OCI-LY3 (cell line): Measurements from ENCODE around the gene PITPNM3.

Source experiments
- CTCF ChIP-seq: fragments of 200-600, 300-600 bp; sonication (generic); IDR thresholded peaks from 2 replicates; pipeline ENCODE4 v1.5.1; 2014; ENCODE audit warnings: antibody characterized with exemption, low read length, low read depth
- EZH2phosphoT487 ChIP-seq: fragments of 200-600 bp; shearing (Covaris generic); IDR thresholded peaks from 2 replicates; pipeline ENCODE4 v1.6.1; 2018; ENCODE audit warnings: antibody characterized with exemption, mixed run types, low read depth

GRCh38 chr17:6475411-6475810 is 80.9 kb downstream of the PITPNM3 start:
- no peak for TF ChIP-seq CTCF
- TF ChIP-seq EZH2phosphoT487 = no peak
